ENCODE measurements around the gene SMG9. TPM values are rescaled to one million over a fixed set of nuclear protein-coding genes. Genes with fewer than 3 reads are reported as not detected.

SMG9 gene
- polyA plus RNA-seq, 3 donors: 1.3 to 26.1 (median 2.4) TPM

DNA sequence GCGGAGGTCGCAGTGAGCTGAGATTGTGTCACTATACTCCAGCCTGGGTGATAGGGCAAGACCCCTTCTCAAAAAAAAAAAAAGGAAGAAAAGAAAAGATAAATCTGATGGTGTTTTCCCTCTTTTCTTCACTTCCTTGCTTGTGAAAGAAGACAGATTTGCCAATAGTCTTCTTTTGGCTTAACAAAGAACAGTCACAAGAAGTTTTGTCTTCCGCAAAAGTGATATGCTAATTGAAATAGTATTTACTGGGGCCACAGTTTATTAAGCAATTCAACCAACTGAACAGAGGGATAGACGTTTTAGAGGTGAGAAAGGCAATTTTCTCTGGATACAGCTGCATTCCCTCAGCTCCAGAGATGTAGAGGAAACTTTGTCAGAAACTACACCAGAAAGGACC lies 61.9 kb downstream of the SMG9 start:
- no peaks in the 10 kb centered on the region for H3K79me2 ChIP-seq (ENCODE audit: insufficient read depth, low read length)
- H3K27me3 ChIP-seq (ENCODE audit: control insufficient read depth in 2 of 2, insufficient read depth in 2 of 2, low read length in 2 of 2): no peaks in the 10 kb centered on the region
- H3K27ac Mint-ChIP-seq: peak overlapping the region; percentile 99 to 100 (median 99)
- H3K9me3 ChIP-seq (replicated peaks in 1 of 2; ENCODE audit: control insufficient read depth in 1 of 2, insufficient read depth in 1 of 2, low read length in 2 of 2): peaks cover 9 to 23% of the 10 kb centered on the region in 2 donors
- H3K36me3 ChIP-seq (replicated peaks in 1 of 2; ENCODE audit: control insufficient read depth in 1 of 2, insufficient read depth in 2 of 2, low read length in 2 of 2): no peaks in the 10 kb centered on the region
- H4K20me1 ChIP-seq (ENCODE audit: insufficient read depth, low read length): no peaks in the 10 kb centered on the region
- H3K9ac ChIP-seq (ENCODE audit: insufficient read depth, low read length, poor library complexity, severe bottlenecking): peak overlapping the region; percentile 57
- peak overlapping the region; percentile 73 for H3K4me2 ChIP-seq (replicated peaks; ENCODE audit: extremely low read depth, low read length, poor library complexity, severe bottlenecking)
- H3K27me3 Mint-ChIP-seq (ENCODE audit: low read depth in 3 of 3): peaks cover 0 to 10% (median 5%) of the 10 kb centered on the region in 3 donors
- DNase-seq: peak; percentile 82 to 95 (median 93)
- H3K9me3 Mint-ChIP-seq: peaks cover 0 to 35% (median 26%) of the 10 kb centered on the region in 7 donors
- peak overlapping the region in 2 of 3 experiments; percentile 0 to 62 for H3K4me3 ChIP-seq (replicated peaks in 1 of 3; ENCODE audit: low read depth in 2 of 3, low read length in 3 of 3)
- intact Hi-C loops (cut with micrococcal nuclease): loop anchor here (2.0 kb wide), 2 partner anchors 18 to 24 kb away; no protein-coding TSS in a partner anchor
- H3K27ac ChIP-seq (ENCODE audit: low read depth in 1 of 2, low read length in 2 of 2): peak overlapping the region; percentile 95 to 96
- TF ChIP-seq, protein P1, sequence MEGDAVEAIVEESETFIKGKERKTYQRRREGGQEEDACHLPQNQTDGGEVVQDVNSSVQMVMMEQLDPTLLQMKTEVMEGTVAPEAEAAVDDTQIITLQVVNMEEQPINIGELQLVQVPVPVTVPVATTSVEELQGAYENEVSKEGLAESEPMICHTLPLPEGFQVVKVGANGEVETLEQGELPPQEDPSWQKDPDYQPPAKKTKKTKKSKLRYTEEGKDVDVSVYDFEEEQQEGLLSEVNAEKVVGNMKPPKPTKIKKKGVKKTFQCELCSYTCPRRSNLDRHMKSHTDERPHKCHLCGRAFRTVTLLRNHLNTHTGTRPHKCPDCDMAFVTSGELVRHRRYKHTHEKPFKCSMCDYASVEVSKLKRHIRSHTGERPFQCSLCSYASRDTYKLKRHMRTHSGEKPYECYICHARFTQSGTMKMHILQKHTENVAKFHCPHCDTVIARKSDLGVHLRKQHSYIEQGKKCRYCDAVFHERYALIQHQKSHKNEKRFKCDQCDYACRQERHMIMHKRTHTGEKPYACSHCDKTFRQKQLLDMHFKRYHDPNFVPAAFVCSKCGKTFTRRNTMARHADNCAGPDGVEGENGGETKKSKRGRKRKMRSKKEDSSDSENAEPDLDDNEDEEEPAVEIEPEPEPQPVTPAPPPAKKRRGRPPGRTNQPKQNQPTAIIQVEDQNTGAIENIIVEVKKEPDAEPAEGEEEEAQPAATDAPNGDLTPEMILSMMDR (IDR thresholded peaks at IDR 0.05): no peak
- H3K4me1 ChIP-seq (ENCODE audit: control insufficient read depth in 1 of 2, insufficient read depth in 2 of 2, low read length in 2 of 2): peaks cover 62 to 77% of the 10 kb centered on the region in 2 donors
- H3K4me3 Mint-ChIP-seq: peak overlapping the region; percentile 67 to 77
- WGBS (ENCODE audit: insufficient coverage): no CpG with 5 or more reads among the region's 4 CpGs
- H3K4me1 Mint-ChIP-seq: peaks cover 70% of the 10 kb centered on the region
- peaks cover 0 to 5% of the 10 kb centered on the region in 2 donors for H3K36me3 Mint-ChIP-seq
- no peak overlapping the region for H2AFZ ChIP-seq (ENCODE audit: insufficient read depth, low read depth, low read length, poor library complexity, severe bottlenecking)

DNA sequence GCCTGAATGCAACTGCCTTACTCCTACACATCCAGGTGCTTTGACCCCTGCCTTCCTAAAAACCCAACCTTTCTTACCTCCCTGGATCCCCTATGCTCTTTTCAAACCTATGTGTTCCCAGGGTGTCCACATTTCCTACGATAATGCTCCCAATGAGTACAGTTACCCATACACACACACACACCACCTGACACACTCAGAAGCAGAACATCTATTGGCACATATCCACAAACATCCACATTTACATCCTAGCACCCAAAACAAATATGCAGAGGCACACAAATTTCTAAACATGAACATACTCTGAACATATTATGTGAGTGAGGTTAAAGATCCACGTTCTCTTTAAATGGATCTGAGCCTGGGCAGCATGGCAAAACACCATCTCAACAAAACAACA lies 62.4 kb downstream of the SMG9 start:
- H3K27ac ChIP-seq (ENCODE audit: low read depth in 1 of 2, low read length in 2 of 2): peak overlapping the region; percentile 95 to 96
- H3K4me2 ChIP-seq (replicated peaks; ENCODE audit: extremely low read depth, low read length, poor library complexity, severe bottlenecking): peak overlapping the region; percentile 73
- H2AFZ ChIP-seq (ENCODE audit: insufficient read depth, low read depth, low read length, poor library complexity, severe bottlenecking): no peak overlapping the region
- H3K79me2 ChIP-seq (ENCODE audit: insufficient read depth, low read length): no peaks in the 10 kb centered on the region
- peak; percentile 58 to 79 (median 62) for DNase-seq
- Mint-ChIP-seq H3K4me3 (peak overlapping the region; percentile 64 to 67), H3K27me3 (ENCODE audit: low read depth in 3 of 3) (peaks cover 0 to 9% (median 3%) of the 10 kb centered on the region in 3 donors), H3K36me3 (peaks cover 0 to 3% of the 10 kb centered on the region in 2 donors), H3K9me3 (peaks cover 0 to 35% (median 26%) of the 10 kb centered on the region in 7 donors), H3K27ac (peak overlapping the region; percentile 99 to 100 (median 99)), H3K4me1 (peaks cover 71% of the 10 kb centered on the region)
- 41% methylated on average over 1 of the region's 2 CpGs for WGBS (ENCODE audit: insufficient coverage)
- H3K9ac ChIP-seq (ENCODE audit: insufficient read depth, low read length, poor library complexity, severe bottlenecking): peak overlapping the region; percentile 57
- peaks cover 9 to 23% of the 10 kb centered on the region in 2 donors for H3K9me3 ChIP-seq (replicated peaks in 1 of 2; ENCODE audit: control insufficient read depth in 1 of 2, insufficient read depth in 1 of 2, low read length in 2 of 2)
- H3K4me3 ChIP-seq (replicated peaks in 1 of 3; ENCODE audit: low read depth in 2 of 3, low read length in 3 of 3): peak overlapping the region in 1 of 3 experiments; percentile 62
- no peaks in the 10 kb centered on the region for H4K20me1 ChIP-seq (ENCODE audit: insufficient read depth, low read length)
- H3K4me1 ChIP-seq (ENCODE audit: control insufficient read depth in 1 of 2, insufficient read depth in 2 of 2, low read length in 2 of 2): peaks cover 66 to 81% of the 10 kb centered on the region in 2 donors
- intact Hi-C loops (cut with micrococcal nuclease): loop anchor here (2.0 kb wide), 2 partner anchors 18 to 24 kb away; no protein-coding TSS in a partner anchor
- no peaks in the 10 kb centered on the region for H3K36me3 ChIP-seq (replicated peaks in 1 of 2; ENCODE audit: control insufficient read depth in 1 of 2, insufficient read depth in 2 of 2, low read length in 2 of 2)
- H3K27me3 ChIP-seq (ENCODE audit: control insufficient read depth in 2 of 2, insufficient read depth in 2 of 2, low read length in 2 of 2): no peaks in the 10 kb centered on the region
- TF ChIP-seq, protein P1 (IDR thresholded peaks at IDR 0.05): no peak

All from CD14-positive monocyte (primary cell).